Aorta (tissue), 5 donors: Measurements from ENCODE around the gene MRAP2. TPM values are rescaled to one million over a fixed set of nuclear protein-coding genes. Genes with fewer than 3 reads are reported as not detected.
A peak's percentile ranks its signal among the peaks of the same experiment; 100 is the strongest.
"Not testable (repeated sequence)": the region's sequence is repeated elsewhere in the genome, so short reads cannot be mapped to it uniquely, and the experiment has no call there.

Experiments used
- ATAC-seq: fragments of 200-7000 bp; cut with Tn5 transposase; one replicate; pipeline ENCODE4 v1.9.1; 2022; ENCODE audit warnings: moderate library complexity; ENCODE audit not compliant: low FRiP score
- DNase-seq, 2 donors: peaks; one replicate each; pipeline ENCODE4 v3.0.0-alpha.2; 2020
- H3K27ac ChIP-seq, 2 donors: one replicate each; pipeline ENCODE4 v1.5.1; 2013; ENCODE audit warnings: low read length in 2 of 2, mild to moderate bottlenecking in 2 of 2, moderate library complexity in 2 of 2, control low read depth in 1 of 2, inconsistent platforms in 1 of 2, low read depth in 1 of 2
- H3K27me3 ChIP-seq, 2 donors: one replicate each; pipeline ENCODE4 v1.6.1; 2013; ENCODE audit warnings: control low read depth in 1 of 2, low read length in 1 of 2, mild to moderate bottlenecking in 1 of 2, moderate library complexity in 1 of 2; ENCODE audit not compliant: insufficient read depth in 2 of 2, control insufficient read depth in 1 of 2
- H3K36me3 ChIP-seq, 2 donors: one replicate each; pipeline ENCODE4 v1.6.1; 2013; ENCODE audit warnings: control low read depth in 1 of 2, low read length in 1 of 2, mild to moderate bottlenecking in 1 of 2; ENCODE audit not compliant: insufficient read depth in 2 of 2, control insufficient read depth in 1 of 2
- H3K4me1 ChIP-seq, 2 donors: one replicate each; pipeline ENCODE4 v1.6.1; 2013; ENCODE audit warnings: low read length in 2 of 2, control low read depth in 1 of 2, mild to moderate bottlenecking in 1 of 2, moderate library complexity in 1 of 2; ENCODE audit not compliant: insufficient read depth in 2 of 2, control insufficient read depth in 1 of 2
- H3K4me3 ChIP-seq, 2 donors: one replicate each; pipeline ENCODE4 v1.5.1; 2013; ENCODE audit warnings: low read length in 2 of 2, control low read depth in 1 of 2, mild to moderate bottlenecking in 1 of 2
- H3K9me3 ChIP-seq: one replicate; pipeline ENCODE4 v1.6.1; 2013; ENCODE audit warnings: mild to moderate bottlenecking, low read length; ENCODE audit not compliant: control insufficient read depth
- WGBS, 2 donors: extraction: QIAGEN DNeasy Blood & Tissue Kit; methylation state at CpG; one replicate each; pipeline ENCODE4 v1.1.7; 2013; 5-methylcytosine and 5-hydroxymethylcytosine counted together
- intact Hi-C, 2 donors: fragments of 100-400 bp; cut with DNase I; formaldehyde crosslinking; loops; one replicate each; pipeline versions ENCODE4 v1.14.2 to v1.15.0; 2022
- polyA plus RNA-seq, 2 donors: library from polyadenylated mRNA; stranded (reverse); fragments of 200-250 nt; gene quantifications; one replicate each; pipeline ENCODE4 v1.2.3, GENCODE V29; 2013
- total RNA-seq, 2 donors: library from RNA; stranded (reverse); fragmentation: NEBNext Ultra II Directional; extraction: Animal tissue kit (Norgen Biotek cat#: 25700); gene quantifications; one replicate each; pipeline ENCODE4 v1.2.1, GENCODE V29; 2021
- donor health status: healthy with polysubstance abuse.
- donor health status: Bipolar disorder and iron deficiency.
- donor health status: DM: no; HTN: no; CAD: no.
- donor health status: DM: no; HTN: no; CAD: no.
- donor health status: DM: yes; HTN: yes; CAD: no.

MRAP2 gene
- total and polyA plus RNA-seq, 4 donors: 57.5 to 90.8 (median 69.8) TPM

GRCh38 chr6:84061174-84061573 lies 27.6 kb downstream of the MRAP2 start:
- Histone ChIP-seq H3K4me1 (peaks cover 5 to 6% of the 10 kb centered on the region in 2 donors), H3K27ac (no peak overlapping the region), H3K36me3 (peaks cover 2 to 5% of the 10 kb centered on the region in 2 donors), H3K27me3 (no peaks in the 10 kb centered on the region), H3K4me3 (no peak overlapping the region), H3K9me3 (no peaks in the 10 kb centered on the region)
- no peak for DNase-seq
- intact Hi-C loops: no loop called here
- ATAC-seq: no peak

DNA sequence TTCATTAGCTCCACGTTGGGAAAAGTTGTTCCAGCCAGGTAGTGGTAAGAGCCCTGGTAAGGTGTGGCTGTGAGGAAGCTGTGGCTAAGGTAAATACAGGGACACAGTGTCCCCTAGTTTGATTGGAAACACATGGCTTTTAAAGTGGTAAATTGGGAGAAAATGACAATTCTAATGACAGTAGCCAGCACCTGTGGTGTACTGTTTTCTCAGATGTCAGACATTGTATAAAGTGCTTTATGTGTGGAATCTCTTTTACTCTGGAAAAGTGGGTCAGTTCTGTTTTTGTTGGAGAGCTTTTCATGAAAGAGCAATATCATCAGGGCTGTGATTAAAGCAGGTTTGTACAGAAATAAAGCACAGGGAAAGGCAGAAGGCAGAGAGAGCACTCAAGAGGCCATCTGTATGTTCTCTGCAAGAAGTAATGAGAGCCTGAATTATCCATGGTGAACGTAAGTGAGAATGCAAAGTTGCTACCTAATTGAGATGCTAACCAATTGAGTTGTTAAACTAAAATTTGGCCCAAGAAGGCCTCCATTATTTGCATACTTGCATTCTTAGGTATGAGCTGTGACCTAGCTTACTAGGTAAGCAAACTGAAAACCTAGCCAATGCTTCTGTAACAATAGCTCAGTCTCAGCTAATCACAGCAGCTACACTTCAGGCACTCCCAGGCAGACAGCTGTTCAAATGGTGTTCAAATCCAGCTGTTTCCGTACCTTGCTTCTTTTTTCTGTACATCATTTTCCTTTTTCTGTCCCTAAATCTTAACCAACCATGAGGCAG lies 28.2 kb downstream of the MRAP2 start:
- 59 to 61% methylated on average over 3 of the region's 3 CpGs for WGBS, 2 donors

DNA sequence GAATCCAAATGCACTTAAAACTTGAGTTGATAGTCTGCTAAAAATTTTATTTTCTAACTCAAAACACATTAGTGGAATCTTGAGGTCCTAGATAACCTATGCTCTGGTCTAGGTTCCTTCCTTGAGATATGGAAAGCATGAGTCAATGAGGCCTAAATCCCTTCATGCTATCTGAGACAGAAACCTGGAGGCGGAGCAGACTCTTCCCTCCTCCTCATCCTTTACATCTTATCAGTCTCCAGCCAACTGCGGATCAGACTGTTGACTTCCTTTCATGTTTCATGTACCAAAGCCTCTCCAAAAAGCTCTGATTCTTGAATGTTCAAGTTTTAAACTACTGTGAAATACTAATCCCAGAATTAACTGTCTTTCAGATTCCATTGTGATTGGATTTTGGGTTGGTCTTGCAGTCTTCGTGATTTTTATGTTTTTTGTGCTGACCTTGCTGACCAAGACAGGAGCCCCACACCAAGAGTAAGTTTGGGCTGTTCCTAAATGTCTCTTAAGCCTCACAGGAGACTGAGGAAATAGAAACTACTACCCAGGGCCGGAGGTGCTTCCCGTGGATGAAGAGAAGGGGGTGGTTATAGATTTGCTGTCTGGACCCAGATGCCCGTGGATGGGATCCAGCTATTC lies 29.1 kb downstream of the MRAP2 start:
- no peak overlapping the region for H3K4me3 ChIP-seq
- H3K4me1 ChIP-seq: peaks cover 3 to 5% of the 10 kb centered on the region in 2 donors
- WGBS, 2 donors: 83 to 88% methylated on average over 6 of the region's 6 CpGs
- intact Hi-C loops: no loop called here
- H3K27ac ChIP-seq: peak overlapping the region in 1 of 2 donors; percentile 14
- no peak for DNase-seq
- no peaks in the 10 kb centered on the region for H3K9me3 ChIP-seq
- H3K27me3 ChIP-seq: no peaks in the 10 kb centered on the region
- no peak for ATAC-seq
- peaks cover 0 to 2% of the 10 kb centered on the region in 2 donors for H3K36me3 ChIP-seq

More for the DNA sequence above, 28.2 kb downstream of the MRAP2 start:
- ATAC-seq (no peak), DNase-seq (no peak)
- Histone ChIP-seq H3K36me3 (peaks cover 2 to 5% of the 10 kb centered on the region in 2 donors), H3K27me3 (no peaks in the 10 kb centered on the region), H3K9me3 (no peaks in the 10 kb centered on the region), H3K4me3 (no peak overlapping the region), H3K27ac (peak overlapping the region in 1 of 2 donors; percentile 59), H3K4me1 (peaks cover 3 to 5% of the 10 kb centered on the region in 2 donors)
- intact Hi-C loops: no loop called here

DNA sequence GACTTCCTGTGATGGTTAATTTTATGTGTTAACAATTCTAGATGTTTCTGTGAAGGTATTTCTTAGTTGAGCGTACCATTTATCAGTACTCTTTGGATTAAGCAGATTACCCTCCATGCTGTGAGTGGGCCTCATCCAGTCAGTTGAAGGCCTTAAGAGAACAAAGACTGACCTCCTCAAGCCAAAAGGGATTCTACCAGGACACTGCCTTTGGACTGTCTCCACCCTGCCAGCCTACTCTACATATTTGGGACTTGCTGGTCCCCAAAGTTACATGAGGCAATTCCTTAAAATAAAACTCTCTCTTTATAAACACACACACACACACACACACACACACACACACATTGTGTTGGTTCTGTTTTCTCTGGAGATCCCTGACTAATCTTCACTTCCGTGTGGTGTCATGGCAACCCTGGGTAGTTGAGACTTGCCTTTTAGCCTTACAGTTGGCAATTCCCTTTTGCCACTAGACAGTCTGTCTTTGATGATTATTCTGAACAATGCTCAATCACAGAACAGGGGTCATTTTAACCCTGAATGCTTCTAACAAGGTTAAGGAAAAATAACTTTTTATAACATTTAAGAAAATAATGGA lies 32.2 kb downstream of the MRAP2 start:
- no peaks in the 10 kb centered on the region for H3K9me3 ChIP-seq
- no peak overlapping the region for H3K27ac ChIP-seq
- ATAC-seq (peak; percentile 66), DNase-seq (peak in 1 of 2 donors; percentile 54)
- intact Hi-C loops: no loop called here
- peaks cover 0 to 2% of the 10 kb centered on the region in 2 donors for H3K36me3 ChIP-seq
- no peak overlapping the region for H3K4me3 ChIP-seq
- peaks cover 0 to 5% of the 10 kb centered on the region in 2 donors for H3K4me1 ChIP-seq
- WGBS, 2 donors: 48 to 50% methylated on average over 2 of the region's 2 CpGs
- no peaks in the 10 kb centered on the region for H3K27me3 ChIP-seq

DNA sequence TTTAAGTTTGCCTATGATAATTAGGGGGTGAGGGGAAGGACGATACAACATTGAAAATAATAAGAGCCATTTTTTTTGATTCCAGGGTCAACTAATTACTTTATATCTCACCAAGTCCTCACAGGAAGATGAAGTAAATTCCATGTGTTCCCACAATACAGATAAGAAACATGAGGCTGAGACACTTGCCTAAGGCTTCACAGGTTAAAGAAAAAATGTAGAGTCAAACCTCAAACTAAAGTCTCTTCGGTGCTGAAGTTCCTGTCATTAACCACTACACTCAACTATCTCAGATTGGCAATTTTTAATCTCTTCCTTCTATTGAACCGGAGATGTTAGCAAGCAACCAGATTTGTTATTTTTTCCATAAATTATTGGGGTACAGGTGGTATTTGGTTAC lies 33.0 kb downstream of the MRAP2 start:
- ATAC-seq: no peak
- Histone ChIP-seq H3K27me3 (no peaks in the 10 kb centered on the region), H3K4me1 (peaks cover 0 to 5% of the 10 kb centered on the region in 2 donors), H3K27ac (no peak overlapping the region), H3K9me3 (no peaks in the 10 kb centered on the region), H3K36me3 (peaks cover 0 to 2% of the 10 kb centered on the region in 2 donors), H3K4me3 (no peak overlapping the region)
- WGBS, 2 donors: 78 to 82% methylated on average over 3 of the region's 3 CpGs
- intact Hi-C loops: no loop called here
- DNase-seq: no peak

- H3K27me3 ChIP-seq, H3K4me1 ChIP-seq, H3K4me3 ChIP-seq, H3K36me3 ChIP-seq, H3K27ac ChIP-seq, DNase-seq, intact Hi-C loops, H3K9me3 ChIP-seq, ATAC-seq: not testable (repeated sequence)
- WGBS, 2 donors: 92 to 97% methylated on average over 5 of the region's 5 CpGs
Measured at GRCh38 chr6:84068873-84069272, 35.3 kb downstream of the MRAP2 start.

GRCh38 chr6:84072442-84072997 lies 38.9 kb downstream of the MRAP2 start:
- ATAC-seq: no peak
- DNase-seq: no peak
- Histone ChIP-seq H3K36me3 (no peaks in the 10 kb centered on the region), H3K4me1 (no peaks in the 10 kb centered on the region), H3K9me3 (no peaks in the 10 kb centered on the region), H3K27me3 (no peaks in the 10 kb centered on the region), H3K27ac (no peak overlapping the region), H3K4me3 (no peak overlapping the region)
- intact Hi-C loops: no loop called here
- WGBS, 2 donors: 95% methylated on average over 7 of the region's 7 CpGs

GRCh38 chr6:84074988-84075781 lies 41.6 kb downstream of the MRAP2 start:
- ATAC-seq: no peak
- H3K27ac ChIP-seq: no peak overlapping the region
- DNase-seq: no peak
- no peaks in the 10 kb centered on the region for H3K36me3 ChIP-seq
- no peaks in the 10 kb centered on the region for H3K4me1 ChIP-seq
- intact Hi-C loops: no loop called here
- H3K27me3 ChIP-seq: no peaks in the 10 kb centered on the region
- H3K4me3 ChIP-seq: no peak overlapping the region
- no peaks in the 10 kb centered on the region for H3K9me3 ChIP-seq
- 63 to 65% methylated on average over 6 of the region's 6 CpGs for WGBS, 2 donors
